Lung microvascular endothelial cell (primary cell): ENCODE results near the gene RNASEH2A. TPM values are rescaled to one million over a fixed set of nuclear protein-coding genes. Genes with fewer than 3 reads are reported as not detected.

Experiments used
- DNase-seq, 2 donors: peaks; one replicate each; pipeline versions ENCODE4 v3.0.0 to v3.0.0-alpha.2; 2010; ENCODE audit warnings: low read depth in 2 of 2
- total RNA-seq: library from RNA; depleted of rRNA; stranded (reverse); fragments of >200 nt; gene quantifications from 2 replicates; pipeline ENCODE4 v1.2.1, GENCODE V29; 2014

RNASEH2A gene
- total RNA-seq, 1 donor from 2014 or later = 7.1 TPM

DNA sequence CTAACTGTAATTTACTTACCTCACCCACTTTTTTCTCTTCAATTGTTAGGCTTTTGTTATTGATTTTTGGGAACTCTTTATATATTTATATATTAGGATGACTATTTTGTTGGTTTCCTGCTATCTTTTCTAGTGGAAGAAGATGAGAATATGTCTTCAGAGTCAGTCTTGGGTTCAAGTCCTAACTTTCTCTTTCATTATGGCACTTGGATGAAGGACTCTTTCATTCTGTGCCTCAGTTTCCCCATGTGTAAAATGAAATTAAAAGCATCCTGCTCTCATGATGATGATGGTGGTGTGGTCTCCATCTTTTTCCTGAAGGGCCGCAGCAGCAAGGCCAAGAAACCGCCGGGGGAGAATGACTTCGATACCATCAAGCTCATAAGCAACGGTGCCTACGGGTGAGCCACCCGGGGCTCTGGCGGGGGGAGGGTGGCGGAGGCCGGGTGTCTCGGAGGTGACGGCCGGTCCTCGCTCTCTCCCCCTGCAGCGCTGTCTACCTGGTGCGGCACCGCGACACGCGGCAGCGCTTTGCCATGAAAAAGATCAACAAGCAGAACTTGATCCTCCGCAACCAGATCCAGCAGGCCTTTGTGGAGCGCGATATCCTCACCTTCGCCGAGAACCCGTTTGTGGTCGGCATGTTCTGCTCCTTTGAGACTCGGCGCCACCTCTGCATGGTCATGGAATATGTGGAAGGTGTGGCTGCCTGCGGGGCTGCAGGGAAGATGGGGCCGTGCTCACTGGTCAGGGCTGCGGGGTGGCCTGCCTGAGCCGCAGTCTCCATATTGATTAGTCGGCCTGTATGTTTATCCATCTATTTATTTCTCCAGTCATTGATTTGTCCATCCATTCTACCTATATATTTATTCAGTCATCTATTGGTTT lies 51.9 kb downstream of the RNASEH2A start:
- no peak for DNase-seq

DNA sequence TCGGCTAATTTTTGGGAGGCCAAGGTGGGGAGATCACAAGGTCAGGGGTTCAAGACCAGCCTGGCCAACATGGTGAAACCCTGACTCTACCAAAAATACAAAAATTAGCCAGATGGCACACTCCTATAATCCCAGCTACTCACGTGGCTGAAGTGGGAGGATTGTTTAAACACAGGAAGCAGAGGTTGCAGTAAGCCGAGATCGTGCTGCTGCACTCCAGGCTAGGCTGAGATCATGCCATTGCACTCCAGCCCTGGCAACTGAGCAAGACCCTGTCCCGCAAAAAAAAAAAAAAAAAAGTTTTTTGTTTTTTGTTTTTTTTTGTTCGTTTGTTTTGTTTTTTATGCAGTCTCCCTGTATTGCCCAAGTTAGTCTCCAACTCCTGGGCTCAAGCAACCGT lies 53.2 kb downstream of the RNASEH2A start:
- DNase-seq = no peak

Other genes starting within 250 kb of the RNASEH2A start
- 5.2 and 6.9 TPM in 2 replicates for gene ZNF490, start 195.8 kb upstream of the RNASEH2A start, total RNA-seq
- 8.3 and 8.9 TPM in 2 replicates for gene ZNF791, start 195.7 kb upstream of the RNASEH2A start, total RNA-seq
- gene MAN2B1, start 139.8 kb upstream of the RNASEH2A start, total RNA-seq = 37.0 and 77.2 TPM in 2 replicates
- gene WDR83, start 139.8 kb upstream of the RNASEH2A start, total RNA-seq = 6.3 and 9.1 TPM in 2 replicates
- 40.8 and 41.1 TPM in 2 replicates for gene DHPS, start 124.7 kb upstream of the RNASEH2A start, total RNA-seq
- gene GNG14, start 118.6 kb upstream of the RNASEH2A start, total RNA-seq = not detected in 2 replicates
- gene FBXW9, start 110.0 kb upstream of the RNASEH2A start, total RNA-seq = 3.8 and 5.2 TPM in 2 replicates
- 14.4 and 19.4 TPM in 2 replicates for gene TNPO2, start 82.7 kb upstream of the RNASEH2A start, total RNA-seq
- 124 and 182 TPM in 2 replicates for gene TRIR, start 71.9 kb upstream of the RNASEH2A start, total RNA-seq
- 67.8 and 73.8 TPM in 2 replicates for gene GET3, start 69.1 kb upstream of the RNASEH2A start, total RNA-seq
- gene BEST2, start 54.8 kb upstream of the RNASEH2A start, total RNA-seq = not detected in 2 replicates
- 5.4 and 9.3 TPM in 2 replicates for gene HOOK2, start 31.0 kb upstream of the RNASEH2A start, total RNA-seq
- 59.3 and 124 TPM in 2 replicates for gene JUNB, start 15.1 kb upstream of the RNASEH2A start, total RNA-seq
- 185 and 189 TPM in 2 replicates for gene PRDX2, start 4.8 kb upstream of the RNASEH2A start, total RNA-seq
- gene THSD8, start 4.5 kb upstream of the RNASEH2A start, total RNA-seq = 0.20 TPM in 1 of 2 replicates, not detected in the other
- gene RTBDN, start 28.0 kb downstream of the RNASEH2A start, total RNA-seq = not detected in 2 replicates
- gene MAST1, start 31.9 kb downstream of the RNASEH2A start, total RNA-seq = 0.44 and 0.60 TPM in 2 replicates
- 22.0 and 23.6 TPM in 2 replicates for gene DNASE2, start 74.9 kb downstream of the RNASEH2A start, total RNA-seq
- not detected in 2 replicates for gene KLF1, start 80.6 kb downstream of the RNASEH2A start, total RNA-seq
- gene GCDH, start 84.6 kb downstream of the RNASEH2A start, total RNA-seq = 13.7 and 17.3 TPM in 2 replicates
- under 0.01 and 0.20 TPM in 2 replicates for gene SYCE2, start 112.7 kb downstream of the RNASEH2A start, total RNA-seq
- gene FARSA, start 127.1 kb downstream of the RNASEH2A start, total RNA-seq = 40.8 and 53.6 TPM in 2 replicates
- 1,060 and 1,340 TPM in 2 replicates for gene CALR, start 132.0 kb downstream of the RNASEH2A start, total RNA-seq
- gene RAD23A, start 139.3 kb downstream of the RNASEH2A start, total RNA-seq = 36.8 and 60.5 TPM in 2 replicates
- gene GADD45GIP1, start 150.6 kb downstream of the RNASEH2A start, total RNA-seq = 18.5 and 21.1 TPM in 2 replicates
- under 0.01 and 0.22 TPM in 2 replicates for gene DAND5, start 163.0 kb downstream of the RNASEH2A start, total RNA-seq
- gene NFIX, start 188.9 kb downstream of the RNASEH2A start, total RNA-seq = 8.9 and 10.5 TPM in 2 replicates